ENCODE measurements around the gene MRPL23. TPM values are rescaled to one million over a fixed set of nuclear protein-coding genes. Genes with fewer than 3 reads are reported as not detected.

The MRPL23 gene
- total and polyA plus RNA-seq, 9 of the 15 experiments (the other 6 are each of a cell fraction or from before 2014, with no cell fraction given): 0.44 to 109 (median 37.4) TPM

DNA sequence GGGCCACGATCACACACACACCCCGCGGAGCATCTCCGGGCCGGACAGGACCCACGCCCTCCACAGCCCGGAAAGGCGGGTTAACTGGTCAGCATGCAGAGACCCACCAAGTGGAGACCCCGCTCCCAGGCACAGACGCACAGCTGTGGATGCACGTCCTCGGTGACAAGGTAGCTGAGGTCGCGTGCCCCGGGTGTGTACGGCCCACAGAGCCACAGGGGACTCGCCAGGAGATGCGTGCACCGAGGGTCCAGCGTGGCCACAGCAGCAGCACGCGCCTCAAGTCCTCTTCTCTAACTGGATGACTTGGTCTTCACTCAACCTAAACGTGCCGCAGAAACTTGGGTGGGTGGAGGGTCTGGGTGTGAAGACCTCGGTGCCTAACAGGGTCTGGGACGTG lies 45.0 kb downstream of the MRPL23 start:
- Histone ChIP-seq H3K9me3 (replicated peaks; ENCODE audit: control insufficient read depth, insufficient read depth, low read depth, low read length) (no peaks in the 10 kb centered on the region), H3K4me1 (replicated peaks in 1 of 2; ENCODE audit: control insufficient read depth in 2 of 2, insufficient read depth in 2 of 2, low read length in 2 of 2) (no peaks in the 10 kb centered on the region; a peak in 1 of 5 replicates), H3K9ac (ENCODE audit: insufficient read depth in 1 of 2, low read depth in 2 of 2, low read length in 2 of 2) (no peak overlapping the region), H3K9me1 (ENCODE audit: control insufficient read depth, insufficient read depth, low read length) (no peaks in the 10 kb centered on the region), H3K36me3 (ENCODE audit: control insufficient read depth, insufficient read depth, low read length) (no peaks in the 10 kb centered on the region), H3K27ac (ENCODE audit: extremely low read depth, low read depth, low read length) (no peak overlapping the region), H3K27me3 (ENCODE audit: control insufficient read depth in 2 of 2, insufficient read depth in 2 of 2, low read length in 2 of 2) (no peaks in the 10 kb centered on the region), H3K4me3 (no peak overlapping the region), H3K79me2 (ENCODE audit: control insufficient read depth, insufficient read depth, low read length) (no peaks in the 10 kb centered on the region), H2AFZ (ENCODE audit: low read depth, low read length) (no peak overlapping the region), H3K4me2 (ENCODE audit: insufficient read depth, low read length) (no peak overlapping the region), H4K20me1 (replicated peaks; ENCODE audit: control insufficient read depth, insufficient read depth, low read length) (no peaks in the 10 kb centered on the region)
- intact Hi-C loops (cut with micrococcal nuclease) (no loop called here), in situ Hi-C loops (cut with MboI) (no loop called here)
- no peak for DNase-seq (ENCODE audit: extremely low read depth in 1 of 4, low spot score in 3 of 4)
- ChIA-PET CTCF (ENCODE audit: low intra/inter-chr PET ratio) (no interaction called here), POLR2A (interaction anchor here (0.6 kb wide), 1 partner anchor 28 kb away, joined by 3 read pairs; no protein-coding TSS in a partner anchor)
- no peak for FAIRE-seq
- no CpG with 5 or more reads among the region's 26 CpGs for WGBS (ENCODE audit: insufficient coverage, low coverage, missing lambda C conversion rate)
- no TSS peak for BruUV-seq (replicated peaks)
- ATAC-seq: no peak
- no peak for TF ChIP-seq RFX1 (IDR thresholded peaks at IDR 0.05)
- no peak for TF ChIP-seq SIRT6 (IDR thresholded peaks at IDR 0.05; ENCODE audit: low read depth, low read length)
- TF ChIP-seq MIER1 (IDR thresholded peaks at IDR 0.05; ENCODE audit: low read depth): no peak
- TF ChIP-seq YBX1 (IDR thresholded peaks at IDR 0.05): no peak
- TF ChIP-seq NR4A1 (CRISPR knock-in tag; IDR thresholded peaks at IDR 0.05): no peak
- no peak for TF ChIP-seq NR4A1 (tag; IDR thresholded peaks at IDR 0.05)
- TF ChIP-seq, protein P1, sequence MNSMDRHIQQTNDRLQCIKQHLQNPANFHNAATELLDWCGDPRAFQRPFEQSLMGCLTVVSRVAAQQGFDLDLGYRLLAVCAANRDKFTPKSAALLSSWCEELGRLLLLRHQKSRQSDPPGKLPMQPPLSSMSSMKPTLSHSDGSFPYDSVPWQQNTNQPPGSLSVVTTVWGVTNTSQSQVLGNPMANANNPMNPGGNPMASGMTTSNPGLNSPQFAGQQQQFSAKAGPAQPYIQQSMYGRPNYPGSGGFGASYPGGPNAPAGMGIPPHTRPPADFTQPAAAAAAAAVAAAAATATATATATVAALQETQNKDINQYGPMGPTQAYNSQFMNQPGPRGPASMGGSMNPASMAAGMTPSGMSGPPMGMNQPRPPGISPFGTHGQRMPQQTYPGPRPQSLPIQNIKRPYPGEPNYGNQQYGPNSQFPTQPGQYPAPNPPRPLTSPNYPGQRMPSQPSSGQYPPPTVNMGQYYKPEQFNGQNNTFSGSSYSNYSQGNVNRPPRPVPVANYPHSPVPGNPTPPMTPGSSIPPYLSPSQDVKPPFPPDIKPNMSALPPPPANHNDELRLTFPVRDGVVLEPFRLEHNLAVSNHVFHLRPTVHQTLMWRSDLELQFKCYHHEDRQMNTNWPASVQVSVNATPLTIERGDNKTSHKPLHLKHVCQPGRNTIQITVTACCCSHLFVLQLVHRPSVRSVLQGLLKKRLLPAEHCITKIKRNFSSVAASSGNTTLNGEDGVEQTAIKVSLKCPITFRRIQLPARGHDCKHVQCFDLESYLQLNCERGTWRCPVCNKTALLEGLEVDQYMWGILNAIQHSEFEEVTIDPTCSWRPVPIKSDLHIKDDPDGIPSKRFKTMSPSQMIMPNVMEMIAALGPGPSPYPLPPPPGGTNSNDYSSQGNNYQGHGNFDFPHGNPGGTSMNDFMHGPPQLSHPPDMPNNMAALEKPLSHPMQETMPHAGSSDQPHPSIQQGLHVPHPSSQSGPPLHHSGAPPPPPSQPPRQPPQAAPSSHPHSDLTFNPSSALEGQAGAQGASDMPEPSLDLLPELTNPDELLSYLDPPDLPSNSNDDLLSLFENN (IDR thresholded peaks at IDR 0.05; ENCODE audit: low read depth in 2 of 2, low read length in 2 of 2): no peak
- no peak for TF ChIP-seq NELFE (IDR thresholded peaks at IDR 0.05; ENCODE audit: insufficient read depth, insufficient read length)
- no peak for TF ChIP-seq GMEB1 (CRISPR knock-in tag; IDR thresholded peaks at IDR 0.05)
- TF ChIP-seq TSHZ1 (CRISPR knock-in tag; IDR thresholded peaks at IDR 0.05): no peak
- TF ChIP-seq THRB (CRISPR knock-in tag; conservative IDR thresholded peaks at IDR 0.05): no peak
- no peak for TF ChIP-seq ZNF57 (CRISPR knock-in tag; IDR thresholded peaks at IDR 0.05)

Measured in K562 (cell line).